Ovary (tissue), 3 donors: ENCODE measurements around the gene KIAA0930.

Source experiments
- POLR2A ChIP-seq: fragments of 450-650 bp; IDR thresholded peaks from one replicate; pipeline ENCODE4 v1.6.1; 2017; ENCODE audit warnings: antibody characterized with exemption, mild to moderate bottlenecking, moderate library complexity
- TF ChIP-seq, protein P1 (sequence below), 3 donors: fragments of 450-650 bp in 2 of 3; fragments of 200-600 bp in 1 of 3; IDR thresholded peaks; one replicate each; pipeline versions ENCODE4 v1.5.1 to v1.8.0; 2016 to 2022; ENCODE audit warnings: antibody characterized with exemption in 3 of 3, mild to moderate bottlenecking in 1 of 3
- donor health status: DM: no; HTN: no; CAD: no.

DNA sequence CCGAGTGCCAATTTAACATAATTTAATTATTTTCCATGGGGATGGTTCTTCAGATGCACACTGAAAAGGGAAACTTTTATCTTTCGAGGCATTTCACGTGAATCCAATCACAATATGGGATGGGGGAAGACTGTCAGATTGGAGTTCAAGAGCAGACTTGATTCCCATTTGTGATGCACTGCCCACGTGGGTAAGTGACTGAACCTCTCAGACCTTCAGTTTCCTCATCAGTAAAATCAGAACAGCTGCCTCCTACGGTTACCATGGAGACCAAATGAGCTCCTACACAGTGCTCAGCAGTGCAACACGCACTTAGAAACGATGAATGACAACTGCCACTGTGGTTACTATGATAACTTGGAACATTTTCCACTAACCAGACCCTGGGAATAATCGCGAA lies 21.7 kb downstream of the KIAA0930 start:
- TF ChIP-seq POLR2A, result no peak
- TF ChIP-seq, protein P1, sequence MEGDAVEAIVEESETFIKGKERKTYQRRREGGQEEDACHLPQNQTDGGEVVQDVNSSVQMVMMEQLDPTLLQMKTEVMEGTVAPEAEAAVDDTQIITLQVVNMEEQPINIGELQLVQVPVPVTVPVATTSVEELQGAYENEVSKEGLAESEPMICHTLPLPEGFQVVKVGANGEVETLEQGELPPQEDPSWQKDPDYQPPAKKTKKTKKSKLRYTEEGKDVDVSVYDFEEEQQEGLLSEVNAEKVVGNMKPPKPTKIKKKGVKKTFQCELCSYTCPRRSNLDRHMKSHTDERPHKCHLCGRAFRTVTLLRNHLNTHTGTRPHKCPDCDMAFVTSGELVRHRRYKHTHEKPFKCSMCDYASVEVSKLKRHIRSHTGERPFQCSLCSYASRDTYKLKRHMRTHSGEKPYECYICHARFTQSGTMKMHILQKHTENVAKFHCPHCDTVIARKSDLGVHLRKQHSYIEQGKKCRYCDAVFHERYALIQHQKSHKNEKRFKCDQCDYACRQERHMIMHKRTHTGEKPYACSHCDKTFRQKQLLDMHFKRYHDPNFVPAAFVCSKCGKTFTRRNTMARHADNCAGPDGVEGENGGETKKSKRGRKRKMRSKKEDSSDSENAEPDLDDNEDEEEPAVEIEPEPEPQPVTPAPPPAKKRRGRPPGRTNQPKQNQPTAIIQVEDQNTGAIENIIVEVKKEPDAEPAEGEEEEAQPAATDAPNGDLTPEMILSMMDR (IDR thresholded peaks at IDR 0.05), result no peak
